GM21423 (cell line): ENCODE measurements around the gene TBX1.

Experiments used
- ATAC-seq: cut with Tn5 transposase; IDR thresholded peaks from one replicate; pipeline ENCODE4 v1.9.1; 2021; ENCODE audit warnings: mild to moderate bottlenecking, moderate library complexity; ENCODE audit not compliant: unreplicated experiment

Gene TBX1

DNA sequence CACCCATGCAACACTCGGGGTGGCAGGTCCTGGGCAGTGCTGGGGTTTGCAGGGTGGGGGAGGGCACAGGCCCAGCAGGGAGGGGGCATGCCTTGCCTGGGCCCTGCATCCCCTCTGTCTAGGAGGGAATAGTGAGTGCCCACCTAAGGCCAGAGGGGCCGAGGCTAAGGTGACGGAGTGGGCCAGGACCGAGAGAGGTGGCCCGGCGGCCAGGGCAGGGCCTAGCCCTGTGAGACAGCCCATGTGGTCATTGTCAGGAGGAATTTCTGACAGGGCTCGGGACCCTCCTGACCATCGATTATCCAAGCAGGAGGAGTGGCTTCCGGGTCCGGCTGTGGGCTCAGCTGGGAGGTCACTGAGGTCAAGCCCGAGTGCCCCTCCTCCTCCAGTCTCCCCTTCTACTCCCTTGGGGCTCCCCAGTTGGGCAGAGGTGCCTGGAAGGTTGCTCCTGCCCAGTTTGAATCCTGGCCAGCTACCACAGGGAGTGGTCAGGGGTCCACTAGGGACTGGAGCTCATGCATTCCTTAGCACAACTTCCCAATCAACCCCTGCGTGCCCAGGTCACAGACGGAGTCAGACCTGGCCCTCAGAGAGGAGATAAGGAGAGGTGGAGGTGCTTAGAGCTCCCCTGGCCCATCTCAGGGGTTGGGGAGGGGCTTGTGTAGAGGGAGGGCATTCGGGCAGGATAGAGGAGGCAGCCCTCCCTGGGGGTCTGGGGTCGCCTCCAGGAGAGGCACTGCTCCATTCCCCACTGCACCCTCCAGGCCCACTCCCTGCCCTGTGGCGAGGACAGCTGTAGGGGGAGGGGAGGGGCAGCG, 22.5 kb upstream of the TBX1 start:
- ATAC-seq = no peak

GRCh38 chr22:19738664-19739447, 21.7 kb upstream of the TBX1 start:
- no peak for ATAC-seq

DNA sequence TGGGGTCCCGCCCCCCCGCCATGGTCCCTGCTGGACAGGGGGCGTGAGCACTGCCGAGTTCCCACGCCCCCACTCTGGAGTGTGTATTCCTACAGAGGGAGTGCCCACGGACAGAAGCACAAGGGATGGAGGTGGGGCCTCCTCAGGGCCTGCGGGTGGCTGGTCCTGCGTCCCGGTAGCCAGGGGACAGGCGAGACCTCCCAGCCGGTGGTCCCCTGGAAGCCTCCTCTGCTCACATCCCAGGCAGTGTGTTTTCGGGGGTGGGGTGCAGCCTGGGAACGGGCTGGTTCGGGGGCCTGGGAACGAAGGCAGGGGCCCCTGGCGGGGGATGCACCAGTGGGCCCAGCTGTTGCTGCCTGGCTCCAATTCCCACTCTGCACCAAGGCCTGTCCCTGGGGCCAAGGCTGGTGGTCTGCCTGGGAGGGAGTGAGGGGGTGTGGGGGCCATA, 21.1 kb upstream of the TBX1 start:
- no peak for ATAC-seq

DNA sequence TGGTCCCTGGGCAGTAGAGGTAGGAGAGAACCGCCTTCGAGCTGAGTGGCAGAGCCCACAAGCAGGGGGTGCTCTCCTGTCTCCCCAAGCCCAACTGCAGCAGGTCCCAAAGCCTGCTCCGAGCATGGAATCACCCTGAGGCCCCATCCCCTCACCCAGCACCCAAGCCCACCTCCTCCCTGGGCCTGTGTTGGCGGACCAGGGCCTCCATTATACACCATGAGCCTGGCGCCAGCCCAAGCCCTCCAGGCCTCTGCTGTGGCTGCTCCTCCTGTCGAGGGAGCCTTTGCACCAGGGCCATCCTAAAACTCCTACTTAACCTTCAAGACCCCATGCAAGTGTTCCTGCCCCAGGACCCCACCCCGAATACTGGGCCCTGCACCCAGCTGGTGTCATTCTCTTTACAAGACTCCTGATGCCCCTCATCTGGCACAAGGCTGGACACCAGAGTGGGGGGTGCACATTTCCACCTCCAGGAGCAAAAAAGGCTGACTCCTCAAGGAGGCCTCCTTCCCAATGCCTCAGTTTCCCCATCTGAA, 20.6 kb upstream of the TBX1 start:
- no peak for ATAC-seq

DNA sequence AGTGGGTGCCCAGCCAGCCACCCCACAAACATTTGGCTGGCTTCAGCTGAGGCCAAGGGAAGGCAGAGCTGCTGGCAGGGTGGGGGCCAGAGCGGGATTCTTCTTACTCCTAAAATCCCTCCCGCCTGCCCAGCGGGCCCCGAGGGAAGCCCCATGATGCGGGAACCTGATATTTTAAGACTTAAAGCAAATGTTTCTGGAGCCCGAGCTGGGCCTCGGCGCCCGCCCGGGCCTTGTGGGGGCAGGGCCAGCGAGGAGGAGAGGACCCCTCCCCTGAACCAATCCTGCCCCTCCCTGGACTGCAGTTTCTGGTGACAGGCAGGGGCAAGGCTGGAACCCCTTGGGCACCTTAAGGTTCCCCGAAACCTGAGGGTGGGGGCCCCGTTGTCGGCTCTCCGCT, 20.0 kb upstream of the TBX1 start:
- ATAC-seq = no peak

DNA sequence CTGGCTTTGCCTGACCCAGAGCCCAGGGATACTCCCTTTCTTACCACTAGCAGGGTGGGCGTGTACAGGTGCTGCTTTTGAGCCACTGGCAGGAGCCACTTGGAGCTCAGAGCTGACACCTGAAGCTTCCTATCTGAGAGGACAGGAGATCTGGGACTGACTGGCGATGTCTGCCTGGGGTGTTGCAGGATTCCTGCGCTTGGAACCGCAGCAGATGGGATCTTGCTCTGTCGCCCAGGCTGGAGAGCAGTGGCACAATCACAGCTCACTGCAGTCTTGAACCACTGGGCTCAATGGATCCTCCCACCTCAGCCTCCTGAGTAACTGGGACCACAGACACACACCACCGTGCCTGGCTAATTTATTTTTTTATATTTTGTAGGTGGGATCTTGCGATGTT, 19.5 kb upstream of the TBX1 start:
- ATAC-seq = no peak

DNA sequence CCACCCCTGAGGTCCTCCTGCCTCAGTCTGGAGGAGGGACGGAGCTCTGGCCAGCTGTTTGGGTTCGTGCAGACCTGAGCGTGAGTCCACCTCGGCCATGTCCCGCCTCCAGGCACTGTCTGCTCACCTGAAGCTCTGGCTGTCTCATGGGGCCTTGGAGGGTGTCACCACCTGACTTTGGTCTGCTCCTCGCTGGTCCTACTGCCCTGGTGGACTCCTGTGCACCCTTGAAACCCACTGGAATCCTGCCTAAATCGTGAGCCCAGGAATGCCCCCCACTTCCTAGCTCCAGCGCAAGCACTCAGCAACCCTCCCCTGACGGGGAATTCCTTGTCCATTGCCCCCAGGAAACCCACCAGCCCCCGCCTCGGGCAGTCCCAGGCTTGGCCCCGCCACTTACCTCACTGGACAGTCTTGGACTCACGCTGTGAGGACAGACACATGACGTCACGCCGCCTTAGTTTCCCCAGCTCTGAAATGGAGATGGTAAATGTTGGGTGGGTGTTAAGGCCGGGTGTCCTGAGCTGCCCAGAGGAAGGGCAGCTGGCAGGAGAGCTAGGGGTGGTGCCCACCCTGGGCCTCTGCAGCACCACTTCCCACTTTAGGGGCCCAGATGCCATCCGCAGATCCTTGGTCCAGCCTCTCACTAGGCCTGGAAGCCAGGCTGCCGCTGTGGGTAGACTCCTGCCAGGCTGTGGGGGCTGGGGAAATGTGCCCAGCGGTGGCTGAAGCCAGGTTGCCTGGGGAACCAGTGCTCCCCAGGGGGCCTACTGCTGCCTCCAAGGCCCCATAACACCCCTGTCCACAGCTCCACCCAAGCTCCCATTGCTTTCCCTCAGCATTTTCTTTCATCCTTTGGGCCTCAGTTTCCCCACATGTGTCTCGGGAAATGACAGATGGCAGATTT, 18.2 kb upstream of the TBX1 start:
- ATAC-seq = no peak

DNA sequence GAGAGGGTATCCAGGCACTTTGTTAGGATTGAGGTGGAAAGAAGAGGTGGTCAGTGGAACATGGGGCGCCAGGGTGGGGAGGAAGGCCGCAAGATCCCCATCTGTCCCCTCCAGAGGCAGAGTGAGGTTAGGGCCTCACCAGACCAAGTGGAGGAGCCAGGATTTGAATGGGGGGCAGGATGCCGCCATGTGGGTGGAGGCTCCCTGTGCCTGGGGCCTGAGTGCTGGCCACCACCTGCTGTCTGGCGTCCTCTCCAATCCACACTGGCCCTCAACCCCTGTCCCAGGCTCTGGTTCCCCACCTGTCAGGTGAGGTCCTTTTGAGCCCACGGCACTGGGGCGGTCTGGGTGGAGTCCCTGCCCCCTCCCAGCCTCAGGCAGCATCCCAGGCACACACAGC, 17.5 kb upstream of the TBX1 start:
- no peak for ATAC-seq

GRCh38 chr22:19743651-19744050, 16.9 kb upstream of the TBX1 start:
- no peak for ATAC-seq

- no peak for ATAC-seq
Observed at GRCh38 chr22:19744350-19745006, 16.1 kb upstream of the TBX1 start.

DNA sequence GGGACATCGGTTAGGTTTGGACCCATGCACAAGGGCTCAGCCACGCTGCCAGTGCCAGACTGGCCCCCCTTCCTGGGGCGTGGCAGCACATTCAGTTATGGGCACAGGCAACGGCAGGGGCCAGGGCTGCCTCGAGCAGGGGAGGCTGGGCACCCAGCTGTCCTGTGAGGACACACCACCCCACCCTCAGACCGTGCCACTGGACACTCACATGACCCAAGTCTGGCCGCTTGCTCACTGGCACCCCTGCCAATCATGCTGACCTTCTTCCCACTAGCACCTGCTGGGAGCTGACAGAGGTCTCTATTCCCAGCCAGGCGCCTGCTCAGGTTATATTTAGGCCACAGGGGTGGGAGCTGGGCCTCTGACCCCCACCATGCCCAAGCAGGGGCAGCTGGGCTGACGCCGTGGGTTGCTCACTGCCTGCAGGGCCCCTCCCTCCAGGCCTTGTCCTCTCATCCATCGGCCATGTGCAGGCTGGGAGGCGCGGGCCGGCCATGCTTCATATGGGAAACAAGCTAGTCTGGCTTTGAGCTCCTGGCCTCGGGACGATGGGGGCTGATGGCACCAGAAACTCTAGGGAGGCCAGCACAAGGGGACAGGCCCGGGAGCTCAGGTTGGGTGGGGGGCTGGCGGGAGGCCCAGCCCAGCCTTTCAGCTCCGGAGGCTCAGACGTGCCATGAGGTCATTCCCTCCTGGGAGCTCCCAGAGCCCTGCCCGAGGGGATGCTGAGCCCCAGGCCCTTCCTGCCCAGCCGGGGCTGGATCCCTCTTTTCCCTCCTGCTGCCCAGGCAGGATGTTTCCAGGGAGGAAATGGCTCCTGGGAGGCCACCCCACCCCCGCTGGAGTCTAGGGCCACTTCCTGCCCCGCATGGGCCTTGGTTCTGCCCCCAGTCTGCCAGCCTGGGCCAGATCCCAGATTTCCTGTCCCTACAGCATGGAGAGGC, 15.2 kb upstream of the TBX1 start:
- ATAC-seq = no peak

DNA sequence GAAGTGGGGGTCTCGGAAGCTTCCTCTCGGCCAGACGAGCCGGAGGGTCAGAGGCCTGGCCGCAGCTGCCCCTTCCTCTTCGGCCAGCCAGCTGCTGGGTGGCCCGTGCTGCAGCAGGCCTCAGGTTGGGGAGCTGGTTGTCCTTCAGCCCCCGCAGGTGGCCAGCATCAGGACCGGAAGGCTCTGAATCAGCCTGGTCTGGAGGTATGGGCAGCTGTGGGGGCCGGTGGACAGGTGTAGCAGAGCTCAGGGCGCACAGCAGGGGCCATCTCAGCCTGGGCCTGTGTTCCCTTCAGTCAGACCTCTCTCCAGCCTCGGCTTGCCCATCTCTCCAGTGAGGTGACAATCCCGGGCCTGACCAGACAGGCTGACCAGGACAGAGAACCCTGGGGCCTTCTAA, 13.9 kb upstream of the TBX1 start:
- no peak for ATAC-seq

GRCh38 chr22:19747551-19747950, 13.0 kb upstream of the TBX1 start:
- ATAC-seq = no peak

DNA sequence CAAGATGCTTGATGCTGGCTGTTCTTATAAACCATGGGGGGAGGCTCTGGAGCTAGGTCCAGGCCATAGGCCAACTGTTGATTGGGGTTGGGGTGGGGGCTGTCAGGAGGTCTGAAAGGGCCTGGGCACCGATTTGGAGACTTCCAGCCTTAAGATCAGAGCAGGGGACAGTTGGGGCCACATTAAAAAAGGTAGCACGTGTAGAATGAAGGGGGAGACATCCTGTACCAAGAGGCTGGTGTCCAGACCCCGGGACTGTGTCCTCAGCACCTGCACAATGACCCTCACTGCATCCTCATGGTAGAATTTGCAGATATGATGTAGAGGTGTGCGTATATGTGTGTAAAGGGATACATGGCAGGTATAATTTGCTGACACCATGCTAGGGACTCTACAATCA, 12.4 kb upstream of the TBX1 start:
- ATAC-seq = no peak

- no peak for ATAC-seq
Observed at GRCh38 chr22:19748991-19749664, 11.4 kb upstream of the TBX1 start.

DNA sequence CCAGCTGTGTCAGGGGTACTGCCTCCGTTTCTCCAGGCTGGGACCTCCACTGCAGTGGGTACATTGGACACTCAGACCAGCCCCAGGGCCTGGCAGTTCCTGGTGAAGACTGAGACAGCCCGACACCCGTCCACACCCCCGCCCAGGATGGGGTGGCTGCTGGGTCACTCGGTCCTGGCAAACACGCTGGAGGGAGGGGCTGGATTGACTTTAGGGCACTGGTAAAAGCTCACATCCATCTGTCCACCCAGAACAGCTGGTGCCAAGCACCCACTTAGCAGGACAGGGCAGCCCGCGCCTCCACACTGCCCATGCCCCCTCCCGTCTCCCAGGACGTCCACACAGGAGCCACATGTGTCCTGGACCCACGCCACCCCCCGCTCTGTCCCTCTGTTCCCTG, 10.7 kb upstream of the TBX1 start:
- no peak for ATAC-seq

- no peak for ATAC-seq
Observed at GRCh38 chr22:19750507-19751490, 9.8 kb upstream of the TBX1 start.
